ENCODE measurements around the gene SSX4B. TPM values are rescaled to one million over a fixed set of nuclear protein-coding genes. Genes with fewer than 3 reads are reported as not detected.
"Not testable (repeated sequence)": the region's sequence is repeated elsewhere in the genome, so short reads cannot be mapped to it uniquely, and the experiment has no call there.

Gene SSX4B, protein sequence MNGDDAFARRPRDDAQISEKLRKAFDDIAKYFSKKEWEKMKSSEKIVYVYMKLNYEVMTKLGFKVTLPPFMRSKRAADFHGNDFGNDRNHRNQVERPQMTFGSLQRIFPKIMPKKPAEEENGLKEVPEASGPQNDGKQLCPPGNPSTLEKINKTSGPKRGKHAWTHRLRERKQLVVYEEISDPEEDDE
- total RNA-seq (not detected), polyA plus RNA-seq (ENCODE audit: insufficient read length in 6 of 6) (not detected)
- long read RNA-seq, donor 1, result 0 reads
- long read RNA-seq, donor 2, result 0 reads
- long read RNA-seq, donor 3, result 0 reads
- long read RNA-seq, donor 4, result 0 reads
- long read RNA-seq, donor 5, result 0 reads
- long read RNA-seq, donor 6, result 0 reads
- long read RNA-seq, donor 7, result 0 reads
- long read RNA-seq, donor 8, result 0 reads
- long read RNA-seq, donor 9, result 0 reads
- long read RNA-seq, donor 10, result 0 reads
- long read RNA-seq, donor 11, result 0 reads
- long read RNA-seq, donor 12, result 0 reads

DNA sequence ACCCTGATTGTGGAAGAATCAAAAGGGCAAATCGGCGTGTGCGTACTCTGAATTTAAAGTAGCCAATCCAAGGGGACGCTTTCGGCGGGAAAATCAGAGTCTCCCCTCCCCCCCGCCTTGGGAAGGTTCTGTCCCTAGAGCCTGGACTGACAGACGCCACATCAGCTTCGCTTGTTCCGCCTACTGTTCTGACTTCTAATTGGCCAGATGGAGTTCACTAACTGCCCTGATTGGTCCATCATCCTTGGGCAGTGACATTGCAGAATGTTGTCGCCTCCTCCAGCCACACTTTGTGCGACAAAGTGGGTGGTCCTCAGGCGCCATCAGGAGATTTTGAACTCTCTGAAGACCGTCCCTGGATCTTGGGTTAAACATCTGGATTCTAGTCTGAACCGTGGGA lies at the start of gene SSX4B:
Gene SSX4B (minus strand): TSS at position 101 of the 400 bp plus-strand sequence. CDS start 588 bp downstream, outside the sequence.
- H3K9me3 ChIP-seq; H3K27ac ChIP-seq; H3K27me3 ChIP-seq; H3K36me3 ChIP-seq; H3K4me1 ChIP-seq; H3K4me3 ChIP-seq; ATAC-seq; DNase-seq; intact Hi-C loops (cut with DNase I): not testable (repeated sequence)

DNA sequence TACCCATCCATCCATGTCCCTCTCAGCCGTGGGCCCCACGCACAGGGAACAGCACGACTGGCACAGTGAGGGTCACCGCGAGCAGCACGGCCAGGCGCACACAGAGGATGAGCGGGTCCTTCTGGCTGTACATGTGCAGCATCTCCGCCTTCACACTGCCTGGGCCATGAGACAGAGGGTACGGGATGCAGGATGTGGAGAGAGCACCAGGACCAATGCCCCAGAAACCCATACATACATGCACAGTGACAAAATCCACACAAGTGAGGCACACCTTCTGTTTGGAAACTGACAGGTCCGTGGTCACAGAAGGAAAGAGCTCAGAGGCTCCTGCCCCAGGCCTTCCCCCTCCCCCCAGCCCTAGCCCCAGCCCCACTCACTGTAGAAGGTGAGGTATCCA lies 48.8 kb upstream of the SSX4B start:
- Histone ChIP-seq H3K27me3 (no peaks in the 10 kb centered on the region), H3K27ac (no peak overlapping the region), H3K4me1 (no peaks in the 10 kb centered on the region), H3K4me3 (no peak overlapping the region), H3K9me3 (no peaks in the 10 kb centered on the region), H3K36me3 (no peaks in the 10 kb centered on the region)
- ATAC-seq, result no peak
- intact Hi-C loops (cut with DNase I), result no loop called here
- TF ChIP-seq, protein P1, sequence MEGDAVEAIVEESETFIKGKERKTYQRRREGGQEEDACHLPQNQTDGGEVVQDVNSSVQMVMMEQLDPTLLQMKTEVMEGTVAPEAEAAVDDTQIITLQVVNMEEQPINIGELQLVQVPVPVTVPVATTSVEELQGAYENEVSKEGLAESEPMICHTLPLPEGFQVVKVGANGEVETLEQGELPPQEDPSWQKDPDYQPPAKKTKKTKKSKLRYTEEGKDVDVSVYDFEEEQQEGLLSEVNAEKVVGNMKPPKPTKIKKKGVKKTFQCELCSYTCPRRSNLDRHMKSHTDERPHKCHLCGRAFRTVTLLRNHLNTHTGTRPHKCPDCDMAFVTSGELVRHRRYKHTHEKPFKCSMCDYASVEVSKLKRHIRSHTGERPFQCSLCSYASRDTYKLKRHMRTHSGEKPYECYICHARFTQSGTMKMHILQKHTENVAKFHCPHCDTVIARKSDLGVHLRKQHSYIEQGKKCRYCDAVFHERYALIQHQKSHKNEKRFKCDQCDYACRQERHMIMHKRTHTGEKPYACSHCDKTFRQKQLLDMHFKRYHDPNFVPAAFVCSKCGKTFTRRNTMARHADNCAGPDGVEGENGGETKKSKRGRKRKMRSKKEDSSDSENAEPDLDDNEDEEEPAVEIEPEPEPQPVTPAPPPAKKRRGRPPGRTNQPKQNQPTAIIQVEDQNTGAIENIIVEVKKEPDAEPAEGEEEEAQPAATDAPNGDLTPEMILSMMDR (IDR thresholded peaks at IDR 0.05), result no peak
- DNase-seq, result no peak

DNA sequence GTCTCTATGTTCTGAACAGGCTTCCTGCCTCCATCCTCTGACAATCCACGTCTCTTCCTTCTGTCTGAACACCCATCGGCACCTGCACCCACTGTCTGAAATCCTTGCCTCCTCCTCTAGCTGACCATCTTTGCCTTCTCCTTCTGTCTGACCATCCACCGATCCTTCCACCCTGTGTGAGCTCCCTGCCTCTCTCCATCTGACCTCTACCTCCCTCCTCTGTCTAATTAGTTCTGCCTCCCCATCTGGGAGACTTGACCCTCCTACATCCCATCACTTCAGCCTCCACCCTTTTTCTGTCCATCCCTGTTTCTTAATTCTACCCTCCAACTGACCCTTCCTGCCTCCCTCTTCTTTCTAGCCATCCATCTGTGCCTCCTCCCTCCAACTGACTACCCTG lies 48.3 kb upstream of the SSX4B start:
- TF ChIP-seq, protein P1 (IDR thresholded peaks at IDR 0.05), result no peak
- Histone ChIP-seq H3K27ac (no peak overlapping the region), H3K4me3 (no peak overlapping the region), H3K36me3 (no peaks in the 10 kb centered on the region), H3K27me3 (no peaks in the 10 kb centered on the region), H3K9me3 (no peaks in the 10 kb centered on the region), H3K4me1 (no peaks in the 10 kb centered on the region)
- DNase-seq (no peak), ATAC-seq (no peak)
- intact Hi-C loops (cut with DNase I), result no loop called here

DNA sequence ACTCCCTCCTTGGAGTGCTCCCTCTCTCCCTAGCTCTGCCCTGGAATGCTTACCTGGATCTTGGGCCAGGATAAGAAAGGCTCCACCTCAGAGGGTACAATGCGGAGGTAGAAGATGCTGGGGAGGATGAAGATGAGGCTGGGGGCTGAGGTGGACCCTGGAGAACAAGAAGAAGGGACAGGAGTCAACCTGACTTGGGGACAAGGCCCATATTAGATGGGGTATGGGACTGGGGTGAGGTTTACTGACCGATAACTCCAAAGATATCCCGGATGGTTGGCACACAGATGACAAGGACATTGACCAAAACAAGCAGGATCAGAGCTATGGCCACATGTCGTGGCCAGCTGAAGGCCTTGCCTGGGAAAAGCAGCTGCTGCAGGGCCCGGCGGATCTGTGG lies 47.7 kb upstream of the SSX4B start:
- H3K27ac ChIP-seq, result no peak overlapping the region
- TF ChIP-seq, protein P1 (IDR thresholded peaks at IDR 0.05), result no peak
- ATAC-seq (no peak), DNase-seq (no peak)
- H3K4me1 ChIP-seq, result no peaks in the 10 kb centered on the region
- H3K4me3 ChIP-seq, result no peak overlapping the region
- intact Hi-C loops (cut with DNase I), result no loop called here
- no peaks in the 10 kb centered on the region for H3K27me3 ChIP-seq
- no peaks in the 10 kb centered on the region for H3K36me3 ChIP-seq
- H3K9me3 ChIP-seq, result no peaks in the 10 kb centered on the region

DNA sequence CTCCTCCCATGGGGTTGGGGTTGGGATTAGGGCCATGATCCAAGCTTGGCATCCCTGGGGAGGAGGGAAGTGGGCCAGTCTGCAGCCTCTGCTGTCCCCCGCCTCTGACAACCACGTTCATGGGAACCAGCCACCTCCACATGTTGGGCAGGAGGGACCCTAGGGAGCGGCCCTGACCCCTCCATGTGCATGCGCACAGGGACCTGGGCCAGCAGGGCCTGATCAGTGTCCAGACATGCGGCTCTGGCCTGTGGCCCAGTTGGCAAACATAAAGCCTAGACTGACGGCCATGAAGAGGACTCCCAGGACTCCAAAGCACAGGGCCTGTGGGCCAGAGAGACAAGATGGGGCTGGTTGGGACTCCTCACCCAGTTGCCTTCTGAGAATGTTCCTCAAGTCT lies 47.0 kb upstream of the SSX4B start:
- no peak for DNase-seq
- TF ChIP-seq, protein P1 (IDR thresholded peaks at IDR 0.05), result no peak
- Histone ChIP-seq H3K4me3 (no peak overlapping the region), H3K27me3 (no peaks in the 10 kb centered on the region), H3K36me3 (no peaks in the 10 kb centered on the region), H3K27ac (no peak overlapping the region), H3K4me1 (no peaks in the 10 kb centered on the region), H3K9me3 (no peaks in the 10 kb centered on the region)
- intact Hi-C loops (cut with DNase I), result no loop called here
- no peak for ATAC-seq
